Gastrocnemius medialis (tissue), 4 donors: ENCODE results near the gene GCNA. TPM values are rescaled to one million over a fixed set of nuclear protein-coding genes. Genes with fewer than 3 reads are reported as not detected.

Experiments used
- ATAC-seq, 2 donors: fragments of 150-250 bp; one replicate each; pipeline ENCODE4 v1.9.1; 2016
- DNase-seq, 2 donors: peaks; one replicate each; pipeline ENCODE4 v3.0.0-alpha.2; 2019
- H3K27ac ChIP-seq, 4 donors: fragments of 200-600 bp; sonication (generic); 1 replicate in 1 of 4; 2 replicates in 3 of 4; pipeline ENCODE4 v1.5.1; 2016 to 2018; ENCODE audit warnings: mild to moderate bottlenecking in 2 of 4, moderate library complexity in 1 of 4
- H3K27me3 ChIP-seq, 3 donors: fragments of 200-600 bp; sonication (generic) in 2 of 3; 1 replicate in 1 of 3; 2 replicates in 2 of 3; pipeline versions ENCODE4 v1.5.1 to v1.6.0; 2016 to 2019; ENCODE audit warnings: mild to moderate bottlenecking in 1 of 3, moderate library complexity in 1 of 3
- H3K36me3 ChIP-seq, 2 donors: fragments of 200-600 bp; sonication (generic) in 1 of 2; one replicate each; pipeline ENCODE4 v1.5.1; 2017 to 2018
- H3K4me1 ChIP-seq, 2 donors: fragments of 200-600 bp; sonication (generic) in 1 of 2; one replicate each; pipeline ENCODE4 v1.5.1; 2016 to 2017; ENCODE audit warnings: mild to moderate bottlenecking in 2 of 2
- H3K4me3 ChIP-seq, 4 donors: fragments of 200-600 bp; sonication (generic) in 3 of 4; 1 replicate in 1 of 4; 2 replicates in 3 of 4; pipeline ENCODE4 v1.5.1; 2016 to 2019; ENCODE audit warnings: mild to moderate bottlenecking in 2 of 4
- H3K9me3 ChIP-seq, 3 donors: fragments of 200-600 bp; sonication (generic) in 2 of 3; 1 replicate in 1 of 3; 2 replicates in 2 of 3; pipeline ENCODE4 v1.5.1; 2016 to 2019
- CTCF ChIP-seq, 5 experiments: fragments of 450-650 bp in 3 of 5; fragments of 200-600 bp in 2 of 5; sonication (generic) in 2 of 5; IDR thresholded peaks in 4 of 5; conservative IDR thresholded peaks in 1 of 5; 1 replicate in 4 of 5; 2 replicates in 1 of 5; pipeline ENCODE4 v1.5.1; 2016 to 2019; ENCODE audit warnings: antibody characterized with exemption in 5 of 5, mild to moderate bottlenecking in 3 of 5, moderate library complexity in 3 of 5
- POLR2A ChIP-seq, 2 donors: fragments of 450-650 bp; IDR thresholded peaks; one replicate each; pipeline ENCODE4 v1.6.1; 2017; ENCODE audit warnings: antibody characterized with exemption in 2 of 2, mild to moderate bottlenecking in 2 of 2, moderate library complexity in 2 of 2
- in situ Hi-C, 4 donors: fragments of 200-750 bp; cut with MboI; loops; one replicate each; pipeline versions ENCODE4 v1.15.0 to v1.8.0; 2017; ENCODE audit warnings: low sequenced_read_pairs in 4 of 4
- intact Hi-C: fragments of 100-400 bp; cut with DNase I; formaldehyde crosslinking; loops from one replicate; pipeline ENCODE4 v1.15.1; 2023; ENCODE audit warnings: low total_unique reads
- total RNA-seq, 4 donors: library from RNA; depleted of rRNA; stranded (reverse); fragments of >200 nt; gene quantifications; one replicate each; pipeline versions ENCODE4 v1.1.0 to v1.2.3, GENCODE V29; 2016

The GCNA gene
- total RNA-seq, 4 donors from 2014 or later, result 0.95 to 5.4 (median 1.4) TPM

- intact Hi-C loops (no loop called here), in situ Hi-C loops (no loop called here)
- ATAC-seq (no peak), DNase-seq (no peak)
- Histone ChIP-seq H3K4me1 (no peaks in the 10 kb centered on the region), H3K27me3 (no peaks in the 10 kb centered on the region), H3K27ac (no peak overlapping the region), H3K36me3 (peaks cover 0 to 46% of the 10 kb centered on the region in 2 donors), H3K4me3 (no peak overlapping the region), H3K9me3 (peaks cover 0 to 5% (median 0%) of the 10 kb centered on the region in 3 donors)
- TF ChIP-seq POLR2A (IDR thresholded peaks at IDR 0.05) (no peak), CTCF (IDR thresholded peaks at IDR 0.05 in 4 of 5, conservative IDR thresholded peaks at IDR 0.05 in 1 of 5) (no peak)
These were observed 21.7 kb downstream of the GCNA start for GRCh38 chrX:71599965-71600364.

DNA sequence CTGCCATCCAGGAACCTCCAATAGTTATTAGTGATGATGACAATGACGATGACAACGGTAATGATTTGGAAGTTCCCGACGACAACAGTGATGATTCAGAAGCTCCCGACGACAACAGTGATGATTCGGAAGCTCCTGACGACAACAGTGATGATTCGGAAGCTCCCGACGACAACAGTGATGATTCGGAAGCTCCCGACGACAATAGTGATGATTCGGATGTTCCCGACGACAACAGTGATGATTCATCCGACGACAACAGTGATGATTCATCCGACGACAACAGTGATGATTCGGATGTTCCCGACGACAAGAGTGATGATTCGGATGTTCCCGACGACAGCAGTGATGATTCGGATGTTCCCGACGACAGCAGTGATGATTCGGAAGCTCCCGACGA, 25.4 kb downstream of the GCNA start:
- H3K9me3 ChIP-seq, result peaks cover 0 to 5% (median 0%) of the 10 kb centered on the region in 3 donors
- H3K4me1 ChIP-seq, result peaks cover 13 to 20% of the 10 kb centered on the region in 2 donors
- peaks cover 0 to 29% of the 10 kb centered on the region in 2 donors for H3K36me3 ChIP-seq
- in situ Hi-C loops, result no loop called here
- intact Hi-C loops, result no loop called here
- no peak overlapping the region for H3K27ac ChIP-seq
- DNase-seq (no peak), ATAC-seq (no peak)
- H3K4me3 ChIP-seq, result no peak overlapping the region
- H3K27me3 ChIP-seq, result no peaks in the 10 kb centered on the region
- no peak for TF ChIP-seq POLR2A (IDR thresholded peaks at IDR 0.05)
- no peak for TF ChIP-seq CTCF (IDR thresholded peaks at IDR 0.05 in 4 of 5, conservative IDR thresholded peaks at IDR 0.05 in 1 of 5)

GRCh38 chrX:71604141-71604540, 25.9 kb downstream of the GCNA start:
- H3K4me3 ChIP-seq, result no peak overlapping the region
- H3K4me1 ChIP-seq, result peaks cover 13 to 20% of the 10 kb centered on the region in 2 donors
- TF ChIP-seq POLR2A (IDR thresholded peaks at IDR 0.05) (no peak), CTCF (IDR thresholded peaks at IDR 0.05 in 4 of 5, conservative IDR thresholded peaks at IDR 0.05 in 1 of 5) (no peak)
- intact Hi-C loops, result no loop called here
- H3K9me3 ChIP-seq, result peaks cover 0 to 5% (median 0%) of the 10 kb centered on the region in 3 donors
- H3K27ac ChIP-seq, result peak overlapping the region in 1 of 4 donors; percentile 15
- H3K27me3 ChIP-seq, result no peaks in the 10 kb centered on the region
- in situ Hi-C loops, result no loop called here
- DNase-seq, result no peak
- no peak for ATAC-seq
- peaks cover 0 to 29% of the 10 kb centered on the region in 2 donors for H3K36me3 ChIP-seq

DNA sequence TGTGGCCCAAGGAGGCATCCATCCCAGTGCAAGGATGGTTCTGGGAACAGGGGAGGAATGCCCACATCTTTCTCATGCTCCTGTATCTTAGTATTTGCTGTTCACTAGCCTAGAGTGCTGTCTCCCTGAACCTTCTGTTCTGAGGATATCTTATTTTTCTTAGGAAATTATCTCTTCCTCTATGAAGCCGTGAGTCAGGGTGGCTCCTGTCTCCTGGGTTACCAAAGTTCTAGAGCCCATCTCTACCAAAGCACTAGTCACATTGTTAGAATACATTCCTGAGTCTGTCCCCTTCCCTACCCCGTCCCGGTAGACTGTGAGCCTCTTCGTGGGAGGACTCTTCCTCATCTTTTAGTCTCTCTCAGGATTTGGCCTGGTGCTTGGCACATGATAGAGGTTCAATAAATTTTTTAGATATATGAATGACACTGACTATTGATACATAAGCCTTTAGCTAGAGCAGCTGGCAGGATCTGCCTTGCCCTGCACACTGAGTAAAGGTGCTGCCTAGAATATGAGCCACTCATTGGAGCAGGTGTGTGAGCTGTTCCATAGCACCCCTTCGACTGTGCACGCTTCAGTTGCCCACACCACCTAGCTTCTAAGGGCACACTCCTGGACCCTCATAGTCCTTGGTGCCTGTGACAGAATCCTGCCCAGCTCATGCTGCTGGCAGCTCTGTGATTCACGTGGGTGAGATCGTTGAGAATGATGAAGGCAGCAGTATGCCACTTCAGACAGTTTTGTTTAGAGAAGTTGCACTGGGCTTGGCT, 26.7 kb downstream of the GCNA start:
- in situ Hi-C loops, result no loop called here
- Histone ChIP-seq H3K27me3 (no peaks in the 10 kb centered on the region), H3K36me3 (peaks cover 0 to 37% of the 10 kb centered on the region in 2 donors), H3K4me1 (peaks cover 13 to 20% of the 10 kb centered on the region in 2 donors), H3K27ac (no peak overlapping the region), H3K9me3 (peaks cover 0 to 5% (median 0%) of the 10 kb centered on the region in 3 donors), H3K4me3 (no peak overlapping the region)
- DNase-seq (no peak), ATAC-seq (no peak)
- intact Hi-C loops, result no loop called here
- TF ChIP-seq CTCF (IDR thresholded peaks at IDR 0.05 in 4 of 5, conservative IDR thresholded peaks at IDR 0.05 in 1 of 5) (no peak), POLR2A (IDR thresholded peaks at IDR 0.05) (no peak)
